UCSD-AML1 (cell line): ENCODE data around the gene FREM2.

ENCODE experiments used
- DNase-seq: peaks from one replicate; lab custom pipeline; 2025; ENCODE audit not compliant: unreplicated experiment; lab: John Stamatoyannopoulos, UW

Gene FREM2

DNA sequence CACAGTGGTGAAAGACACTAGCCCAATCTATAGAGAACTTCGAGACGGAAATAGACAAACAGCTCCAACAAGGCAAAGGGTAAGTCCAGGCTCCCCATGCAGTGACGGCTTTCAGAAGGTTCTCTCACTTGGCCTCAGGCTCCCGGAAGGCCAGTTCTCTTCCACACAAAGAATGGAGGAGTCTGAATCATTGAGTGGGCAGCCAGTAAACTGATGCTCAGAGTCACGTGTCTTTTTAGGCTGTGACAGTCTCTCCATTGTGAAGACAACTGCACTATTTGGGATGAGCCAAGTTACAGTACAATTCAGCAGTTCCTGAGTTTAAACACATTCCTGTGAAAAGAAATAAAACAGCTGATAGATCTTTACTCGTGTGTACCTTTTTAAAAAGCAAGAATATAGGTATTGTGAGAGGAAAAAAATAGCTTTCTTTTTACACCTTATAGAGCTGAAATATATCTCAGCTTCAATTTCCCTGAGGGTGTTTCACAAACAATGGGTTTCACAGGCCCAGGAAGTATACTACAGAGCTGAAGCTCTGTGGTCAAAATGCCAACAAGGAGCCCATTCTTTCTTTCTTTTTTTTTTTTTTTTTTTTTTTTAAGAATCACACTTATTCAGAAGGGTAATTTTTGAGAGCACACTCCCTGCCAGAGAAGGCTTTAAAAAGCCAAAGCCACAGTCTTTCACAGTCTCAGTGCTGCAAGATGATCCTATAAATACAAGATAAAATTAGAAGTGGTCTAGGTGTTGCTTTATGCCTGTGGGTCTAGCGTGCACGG, 135.1 kb downstream of the FREM2 start:
- no peak for DNase-seq

DNA sequence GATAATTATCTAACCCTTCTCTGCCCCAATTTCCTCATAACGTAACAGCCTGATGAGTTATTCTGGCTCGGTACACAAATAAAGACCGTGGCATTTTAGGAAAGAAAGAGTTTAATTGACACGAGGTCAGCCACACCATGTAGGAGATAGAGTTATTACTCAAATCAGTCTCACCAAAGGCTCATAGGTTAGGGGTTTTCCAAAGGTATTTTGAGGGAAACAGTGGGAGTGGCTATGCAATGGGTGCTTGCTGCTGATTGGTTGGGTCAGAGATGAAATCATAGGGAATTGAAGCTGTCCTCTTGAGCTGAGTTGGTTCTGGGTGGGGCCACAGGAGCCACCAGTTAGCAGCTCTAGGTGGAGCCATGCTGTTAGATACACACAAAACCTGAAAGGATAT, 137.5 kb downstream of the FREM2 start:
- DNase-seq = no peak

DNA sequence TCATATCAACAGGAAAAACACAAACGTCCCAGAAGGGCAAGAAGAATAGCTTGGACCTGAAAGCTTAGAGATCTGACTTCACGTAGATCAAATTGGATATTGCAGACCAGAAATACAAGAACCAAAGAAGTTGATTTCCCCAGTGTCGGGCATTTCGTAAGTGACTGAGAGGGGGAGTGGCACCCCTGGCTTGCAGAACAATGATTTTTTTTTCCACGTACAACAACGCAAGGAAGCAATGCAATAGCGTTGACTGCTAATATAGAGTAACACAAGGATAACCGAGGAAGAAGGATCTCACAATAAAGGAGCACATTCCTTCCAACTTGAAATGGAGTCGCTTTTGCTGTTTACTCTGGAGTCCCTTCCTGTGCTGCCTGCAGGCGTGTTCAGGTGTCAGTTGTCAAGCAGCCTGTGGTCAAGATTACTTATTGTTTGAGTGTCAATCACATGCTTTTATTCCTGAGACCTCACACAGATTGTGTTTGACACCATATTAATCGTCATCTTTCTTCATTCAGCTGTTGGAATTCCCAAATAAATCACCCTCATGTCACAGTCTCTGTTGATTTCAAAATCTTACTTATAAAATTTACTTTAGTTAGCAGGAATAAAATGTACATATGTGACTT, 139.4 kb downstream of the FREM2 start:
- DNase-seq = no peak

- DNase-seq = no peak
Measured at GRCh38 chr13:38830442-38831045, 143.7 kb downstream of the FREM2 start.

GRCh38 chr13:38844581-38844980, 157.7 kb downstream of the FREM2 start:
- no peak for DNase-seq

- DNase-seq = no peak
Measured at GRCh38 chr13:38848360-38848759, 161.5 kb downstream of the FREM2 start.

GRCh38 chr13:38849315-38849714, 162.4 kb downstream of the FREM2 start:
- no peak for DNase-seq

- DNase-seq = no peak
Measured at GRCh38 chr13:38850868-38851626, 164.2 kb downstream of the FREM2 start.

- no peak for DNase-seq
Measured at GRCh38 chr13:38854226-38854625, 167.3 kb downstream of the FREM2 start.

DNA sequence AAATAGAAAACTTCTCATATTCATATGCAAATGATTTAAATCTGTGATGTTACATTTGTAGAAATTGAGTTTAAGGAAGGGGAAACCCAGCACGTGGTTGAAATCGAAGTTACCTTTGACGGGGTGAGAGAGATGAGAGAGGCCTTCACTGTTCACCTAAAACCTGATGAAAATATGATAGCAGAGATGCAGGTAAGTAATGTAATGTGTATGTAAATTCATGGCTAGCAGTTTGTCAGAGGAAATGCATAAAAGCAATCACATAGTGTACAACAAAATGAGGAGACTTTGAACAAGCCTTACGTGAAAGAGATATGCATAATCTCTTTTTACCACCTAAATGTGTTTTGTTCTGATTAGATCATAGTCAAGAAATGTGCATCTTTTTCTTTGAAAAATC, 169.2 kb downstream of the FREM2 start:
- no peak for DNase-seq

DNA sequence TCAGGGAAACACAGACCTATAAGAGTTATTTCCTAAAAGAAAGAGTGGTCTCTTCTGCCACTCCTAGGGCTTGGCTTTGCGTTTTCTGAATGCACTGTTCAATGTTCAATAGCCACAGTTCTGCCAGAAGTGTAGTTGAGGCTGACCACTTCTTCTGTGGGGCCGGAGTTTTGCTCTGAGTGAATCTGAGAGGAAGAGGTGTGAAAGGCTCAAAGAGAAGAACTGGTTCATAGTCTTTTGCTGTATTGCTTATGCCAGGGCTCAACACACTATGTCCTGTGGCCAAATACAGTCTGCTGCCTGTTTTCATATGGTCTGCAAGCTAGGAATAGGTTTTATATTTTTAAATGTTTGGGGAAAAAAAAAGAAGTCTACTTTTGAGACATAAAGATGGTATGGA, 175.6 kb downstream of the FREM2 start:
- no peak for DNase-seq

- DNase-seq = no peak
Measured at GRCh38 chr13:38863536-38863935, 176.7 kb downstream of the FREM2 start.

DNA sequence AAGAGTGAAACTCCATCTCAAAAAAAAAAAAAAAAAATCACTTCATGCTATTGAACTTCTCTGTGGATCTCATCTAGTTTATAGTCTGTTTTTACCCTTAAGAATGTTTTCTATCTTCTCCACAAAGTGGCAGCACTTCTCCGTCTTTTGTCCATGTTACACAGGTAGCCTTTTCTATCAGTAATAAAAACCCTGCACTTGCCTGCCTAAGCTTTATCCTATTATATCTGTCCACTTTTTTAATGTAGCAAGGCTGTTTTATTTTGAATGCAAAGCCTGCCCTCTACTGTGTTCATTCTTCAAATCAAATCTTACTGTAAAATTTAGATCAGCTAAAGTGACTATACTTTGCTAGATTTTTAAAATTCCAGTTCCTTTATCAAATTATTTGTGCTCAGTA, 179.8 kb downstream of the FREM2 start:
- DNase-seq = no peak

DNA sequence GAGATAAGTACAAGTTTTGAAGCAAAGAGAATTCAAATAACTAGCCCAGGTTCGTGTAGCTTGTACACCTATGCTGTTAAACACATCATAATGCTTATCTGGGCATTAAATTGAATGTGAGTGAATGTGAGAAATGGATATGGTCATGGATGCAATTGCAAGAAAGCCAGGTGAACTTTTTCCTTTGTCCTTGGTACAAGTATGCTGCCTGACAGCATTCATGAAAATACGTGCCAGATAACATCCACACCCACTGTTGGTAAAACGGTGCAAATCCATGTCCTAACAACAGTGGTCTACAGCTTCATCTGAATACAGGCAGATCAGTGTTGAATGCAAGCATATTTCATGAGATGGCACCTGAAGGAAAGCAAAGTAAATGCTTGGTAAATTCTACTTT, 181.5 kb downstream of the FREM2 start:
- no peak for DNase-seq

DNA sequence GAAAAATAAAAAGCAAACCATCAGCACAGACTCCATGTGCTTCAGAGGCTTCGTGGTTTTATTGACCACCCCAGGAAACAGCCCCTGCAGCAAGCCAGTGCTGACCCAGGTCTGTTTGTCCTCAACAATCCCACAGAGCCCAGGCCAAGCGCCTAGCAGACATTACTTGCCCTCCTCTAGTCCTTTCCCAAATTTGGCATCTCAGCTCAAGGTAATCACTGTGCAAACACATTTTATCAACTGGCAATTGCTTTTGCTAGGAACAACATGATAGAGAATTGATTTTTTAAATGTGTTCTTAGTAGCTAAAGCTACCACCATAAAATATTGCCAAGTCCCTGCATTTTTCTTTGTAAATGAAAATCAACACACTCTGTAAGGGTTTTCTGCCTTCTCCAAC, 182.0 kb downstream of the FREM2 start:
- no peak for DNase-seq

DNA sequence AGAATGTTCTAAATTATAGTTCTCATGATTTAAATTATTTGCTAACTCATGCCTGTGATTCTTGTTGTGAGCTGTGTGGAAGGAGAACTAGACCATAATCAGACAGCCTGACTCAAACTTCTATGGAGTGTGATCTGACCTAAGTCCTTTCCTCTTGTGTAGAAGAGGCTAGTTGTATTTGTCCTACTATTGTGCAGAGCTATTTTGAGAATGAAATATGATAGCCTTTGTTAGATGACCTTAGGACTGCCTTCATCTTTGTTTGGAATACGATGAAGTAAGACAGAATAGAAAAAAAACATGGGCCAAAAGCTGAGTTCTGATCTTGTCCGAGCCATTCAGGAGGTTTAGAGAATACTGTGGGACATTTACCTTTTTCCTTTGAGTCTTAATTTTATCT, 184.4 kb downstream of the FREM2 start:
- DNase-seq = no peak

DNA sequence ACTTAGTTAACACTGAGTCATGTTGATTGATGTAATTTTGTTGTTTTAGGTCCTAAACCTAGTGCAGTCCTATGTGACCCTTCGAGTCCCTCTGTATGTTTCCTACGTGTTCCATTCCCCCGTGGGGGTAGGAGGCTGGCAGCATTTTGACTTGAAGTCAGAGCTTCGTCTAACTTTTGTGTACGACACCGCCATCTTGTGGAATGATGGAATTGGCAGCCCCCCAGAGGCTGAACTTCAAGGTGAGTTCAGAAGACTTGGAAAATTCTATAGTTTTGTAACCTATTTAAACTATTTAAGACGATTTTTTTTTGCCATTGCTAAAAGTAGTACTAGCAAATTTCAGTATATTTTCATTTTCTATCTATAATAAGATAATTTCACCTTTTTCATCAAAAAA, 185.8 kb downstream of the FREM2 start:
- peak; percentile 19 for DNase-seq

DNA sequence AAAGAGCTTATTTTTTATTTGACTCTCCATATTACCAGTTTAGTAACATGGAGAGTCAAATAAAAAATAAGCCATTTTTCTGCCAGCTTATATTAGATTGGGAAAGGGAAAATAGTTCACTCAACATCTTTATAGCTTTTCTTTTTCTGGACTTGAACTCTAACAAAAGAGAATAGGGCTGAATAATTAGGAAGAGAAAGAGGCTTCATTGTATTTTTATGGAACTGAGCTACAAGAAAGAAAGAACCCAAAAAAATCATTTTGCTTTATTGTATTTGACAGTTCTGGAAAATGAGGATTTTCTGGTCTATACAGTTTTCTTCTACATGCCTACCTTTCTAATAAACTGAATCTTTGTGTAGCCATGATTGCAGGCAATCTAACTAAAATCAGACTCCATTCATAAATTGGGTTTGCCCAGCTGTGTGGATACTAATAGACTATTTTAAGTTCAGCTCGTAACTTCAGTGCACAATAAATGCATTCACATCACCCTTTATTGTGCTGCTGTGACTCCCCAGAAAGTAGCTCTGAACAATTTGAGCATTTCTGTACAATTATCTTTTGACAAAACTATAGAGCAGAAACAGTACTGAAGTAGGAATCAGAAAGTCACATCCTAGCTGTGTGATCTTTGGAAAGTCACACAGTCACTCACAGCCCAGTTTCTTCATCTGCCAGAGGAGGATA, 188.5 kb downstream of the FREM2 start:
- no peak for DNase-seq

DNA sequence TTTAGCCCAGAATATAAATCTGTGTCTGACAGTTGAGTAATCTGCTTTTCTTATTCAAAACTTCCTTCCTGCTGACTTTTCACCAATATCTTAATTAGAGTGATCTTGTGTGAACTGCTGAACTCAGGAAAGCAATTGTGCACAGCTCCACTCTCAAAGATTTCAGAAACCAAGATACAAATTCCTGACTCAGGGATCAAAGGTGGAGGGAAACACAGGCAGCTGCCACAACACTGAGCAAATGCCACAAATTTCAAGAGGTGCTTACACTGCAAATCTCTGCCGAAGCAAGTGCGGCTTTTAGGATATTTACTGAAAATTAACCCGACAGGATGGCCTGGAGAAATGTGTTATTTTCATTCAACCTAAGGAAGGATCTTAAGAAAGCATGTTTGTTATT, 192.4 kb downstream of the FREM2 start:
- no peak for DNase-seq

GRCh38 chr13:38879786-38880185, 192.9 kb downstream of the FREM2 start:
- DNase-seq = no peak

DNA sequence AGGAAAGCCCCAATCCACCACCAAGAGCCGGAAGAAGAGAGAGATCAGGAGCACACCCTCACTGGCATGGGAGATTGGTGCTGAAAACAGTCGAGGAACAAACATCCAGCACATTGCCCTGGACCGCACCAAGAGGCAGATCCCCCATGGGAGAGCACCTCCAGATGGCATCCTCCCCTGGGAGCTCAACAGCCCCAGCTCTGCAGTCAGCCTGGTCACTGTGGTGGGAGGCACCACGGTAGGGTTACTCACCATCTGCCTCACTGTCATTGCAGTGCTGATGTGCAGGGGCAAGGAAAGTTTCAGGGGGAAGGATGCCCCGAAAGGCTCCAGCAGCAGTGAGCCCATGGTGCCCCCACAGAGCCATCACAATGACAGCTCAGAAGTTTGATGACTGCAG, 193.5 kb downstream of the FREM2 start:
- no peak for DNase-seq
